SK-N-SH (cell line): ENCODE results near the gene ZAR1. TPM values are rescaled to one million over a fixed set of nuclear protein-coding genes. Genes with fewer than 3 reads are reported as not detected.

Source experiments
- CTCF ChIA-PET: fragments of 300-600, 350-600 bp; formaldehyde crosslinking; extraction: SDS; loops from one replicate; lab custom pipeline; 2021; lab: Yijun Ruan, JAX
- POLR2A ChIA-PET: fragments of 350-600 bp; sonication (Branson Sonifier 250); formaldehyde crosslinking; extraction: SDS; loops from one replicate; lab custom pipeline; 2020; ENCODE audit warnings: antibody characterized with exemption, inconsistent platforms; lab: Yijun Ruan, JAX
- DNase-seq: peaks from one replicate; pipeline ENCODE4 v3.0.0; 2012
- H2AFZ ChIP-seq: fragments of 200-600 bp; sonication (generic); 2 replicates; pipeline ENCODE4 v1.8.1; 2016; ENCODE audit warnings: antibody characterized with exemption, mild to moderate bottlenecking, low read depth
- H3F3A ChIP-seq: fragments of 200-600 bp; sonication (generic); replicated peaks from 2 replicates; pipeline ENCODE3; 2016; ENCODE audit warnings: antibody characterized with exemption, mild to moderate bottlenecking; ENCODE audit not compliant: insufficient read depth
- H3K27ac ChIP-seq, 2 experiments: fragments of 200-500 bp in 1 of 2; fragments of 200-600 bp in 1 of 2; sonication (Bioruptor generic) in 1 of 2; sonication (generic), shearing (Covaris generic) in 1 of 2; 2 replicates each; pipeline versions ENCODE4 v1.5.1 to v1.6.1; 2014 to 2016; ENCODE audit warnings: low read depth in 2 of 2, inconsistent platforms in 1 of 2, low read length in 1 of 2, mild to moderate bottlenecking in 1 of 2, mixed read lengths in 1 of 2
- H3K27me3 ChIP-seq: fragments of 200-600 bp; sonication (generic), shearing (Covaris generic); 2 replicates; pipeline ENCODE4 v1.6.1; 2016; ENCODE audit warnings: mixed run types; ENCODE audit not compliant: insufficient read depth
- H3K36me3 ChIP-seq, 2 experiments: fragments of 200-500 bp in 1 of 2; fragments of 200-600 bp in 1 of 2; sonication (Bioruptor generic) in 1 of 2; sonication (generic) in 1 of 2; replicated peaks in 1 of 2; 2 replicates each; pipeline versions ENCODE3 to v1.5.1; 2014 to 2016; ENCODE audit warnings: low read length in 1 of 2, mild to moderate bottlenecking in 1 of 2; ENCODE audit not compliant: insufficient read depth in 2 of 2, control insufficient read depth in 1 of 2
- H3K4me1 ChIP-seq, 2 experiments: fragments of 200-500 bp in 1 of 2; fragments of 200-600 bp in 1 of 2; sonication (Bioruptor generic) in 1 of 2; sonication (generic), shearing (Covaris generic) in 1 of 2; 2 replicates each; pipeline versions ENCODE4 v1.5.1 to v1.6.1; 2014 to 2016; ENCODE audit warnings: low read depth in 1 of 2, low read length in 1 of 2, mixed run types in 1 of 2; ENCODE audit not compliant: insufficient read depth in 2 of 2, control insufficient read depth in 1 of 2
- H3K4me2 ChIP-seq: fragments of 200-600 bp; sonication (generic), shearing (Covaris generic); 2 replicates; pipeline ENCODE4 v1.6.1; 2017; ENCODE audit warnings: mixed run types
- H3K4me3 ChIP-seq, 2 experiments: fragments of 200-500 bp in 1 of 2; fragments of 200-600 bp in 1 of 2; sonication (Bioruptor generic) in 1 of 2; sonication (generic), shearing (Covaris generic) in 1 of 2; 2 replicates each; pipeline versions ENCODE4 v1.5.1 to v1.8.1; 2014 to 2016; ENCODE audit warnings: low read depth in 2 of 2, inconsistent platforms in 1 of 2, low read length in 1 of 2, mild to moderate bottlenecking in 1 of 2, mixed read lengths in 1 of 2, moderate library complexity in 1 of 2
- H3K79me2 ChIP-seq: fragments of 200-600 bp; sonication (generic); 2 replicates; pipeline ENCODE4 v1.8.1; 2017; ENCODE audit warnings: mild to moderate bottlenecking; ENCODE audit not compliant: insufficient read depth
- H3K9ac ChIP-seq: fragments of 200-600 bp; sonication (generic); 2 replicates; pipeline ENCODE4 v1.6.1; 2017; ENCODE audit warnings: mixed run types
- H3K9me2 ChIP-seq: fragments of 200-600 bp; sonication (generic); 2 replicates; pipeline ENCODE4 v1.6.1; 2017; ENCODE audit warnings: mixed run types
- H3K9me3 ChIP-seq: fragments of 200-600 bp; sonication (generic); 2 replicates; pipeline ENCODE4 v1.6.1; 2017; ENCODE audit warnings: mixed run types, mild to moderate bottlenecking, moderate library complexity
- H4K20me1 ChIP-seq: fragments of 200-600 bp; sonication (generic); 2 replicates; pipeline ENCODE4 v1.6.1; 2017; ENCODE audit warnings: mild to moderate bottlenecking, mixed run types; ENCODE audit not compliant: insufficient read depth
- EP300 ChIP-seq, 2 experiments: IDR thresholded peaks; 2 replicates each; pipeline versions ENCODE4 v1.4.0 to v1.6.1; 2012; ENCODE audit warnings: borderline replicate concordance in 1 of 2, low read depth in 1 of 2, low read length in 1 of 2
- JUND ChIP-seq: IDR thresholded peaks from 2 replicates; pipeline ENCODE4 v1.4.0; 2012
- POLR2AphosphoS5 ChIP-seq: IDR thresholded peaks from 2 replicates; pipeline ENCODE4 v1.6.1; 2012; ENCODE audit warnings: low read depth, low read length
- RAD21 ChIP-seq: IDR thresholded peaks from 2 replicates; pipeline ENCODE4 v1.6.1; 2012; ENCODE audit warnings: mild to moderate bottlenecking, low read length
- RCOR1 ChIP-seq: fragments of 150-350 bp; IDR thresholded peaks from 2 replicates; pipeline ENCODE4 v1.6.1; 2017; ENCODE audit warnings: antibody characterized with exemption, low read length
- SMC3 ChIP-seq: IDR thresholded peaks from 2 replicates; pipeline ENCODE4 v1.6.1; 2012; ENCODE audit warnings: low read depth, low read length, improper control_type of control experiment
- TAF1 ChIP-seq: IDR thresholded peaks from 2 replicates; pipeline ENCODE4 v1.6.1; 2012; ENCODE audit warnings: low read depth, mild to moderate bottlenecking, low read length, moderate library complexity, borderline replicate concordance
- TEAD4 ChIP-seq: IDR thresholded peaks from 2 replicates; pipeline ENCODE4 v1.4.0; 2012; ENCODE audit warnings: mild to moderate bottlenecking, borderline replicate concordance; ENCODE audit not compliant: insufficient read depth
- WGBS: methylation state at CpG from one replicate; pipeline ENCODE4 v1.1.6; 2017; ENCODE audit warnings: low lambda C conversion rate; 5-methylcytosine and 5-hydroxymethylcytosine counted together
- polyA plus RNA-seq, 3 experiments: library from polyadenylated mRNA; depleted of rRNA; stranded (reverse); fragments of >200 nt; gene quantifications; 2 replicates each; pipeline ENCODE4 v1.2.3, GENCODE V29; 2012
- TF ChIP-seq, protein P1 (sequence below): IDR thresholded peaks from 2 replicates; pipeline ENCODE4 v1.4.0; 2012; ENCODE audit warnings: low read depth
- TF ChIP-seq, protein P2 (sequence below): fragments of 150-350 bp; IDR thresholded peaks from 2 replicates; pipeline ENCODE4 v1.6.1; 2017; ENCODE audit warnings: antibody characterized with exemption, low read length, low read depth, borderline replicate concordance

The ZAR1 gene
- polyA plus RNA-seq, 1 of the 3 experiments (the other 2 are of a cell fraction), result not detected

DNA sequence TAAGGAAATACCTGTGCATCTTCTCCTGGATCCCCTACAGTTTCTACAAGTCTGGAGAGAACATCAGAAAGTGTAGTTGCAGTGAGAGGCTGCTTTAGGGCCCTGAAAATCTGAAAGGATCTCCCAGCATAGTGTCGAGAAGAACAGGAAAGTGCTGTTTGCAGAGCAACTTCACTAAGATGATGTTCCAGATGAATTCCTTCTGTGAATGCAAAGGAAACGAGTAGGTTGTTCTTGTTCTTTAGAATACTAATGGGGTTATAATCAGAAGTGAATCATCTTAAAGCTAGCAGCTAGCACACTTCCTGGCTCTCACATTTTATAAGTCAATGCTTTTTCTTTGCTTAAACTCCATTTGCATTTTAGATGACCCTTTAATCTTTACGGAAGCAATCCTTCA is 53.7 kb downstream of the ZAR1 start:
- 100% methylated on average over 3 of the region's 3 CpGs for WGBS
- no peaks in the 10 kb centered on the region for H3K79me2 ChIP-seq
- no peaks in the 10 kb centered on the region for H4K20me1 ChIP-seq
- no peak for TF ChIP-seq TAF1
- no peak for TF ChIP-seq POLR2AphosphoS5
- TF ChIP-seq SMC3, result no peak
- TF ChIP-seq, protein P1, sequence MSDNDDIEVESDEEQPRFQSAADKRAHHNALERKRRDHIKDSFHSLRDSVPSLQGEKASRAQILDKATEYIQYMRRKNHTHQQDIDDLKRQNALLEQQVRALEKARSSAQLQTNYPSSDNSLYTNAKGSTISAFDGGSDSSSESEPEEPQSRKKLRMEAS, result no peak
- TF ChIP-seq TEAD4, result no peak
- TF ChIP-seq, protein P2, sequence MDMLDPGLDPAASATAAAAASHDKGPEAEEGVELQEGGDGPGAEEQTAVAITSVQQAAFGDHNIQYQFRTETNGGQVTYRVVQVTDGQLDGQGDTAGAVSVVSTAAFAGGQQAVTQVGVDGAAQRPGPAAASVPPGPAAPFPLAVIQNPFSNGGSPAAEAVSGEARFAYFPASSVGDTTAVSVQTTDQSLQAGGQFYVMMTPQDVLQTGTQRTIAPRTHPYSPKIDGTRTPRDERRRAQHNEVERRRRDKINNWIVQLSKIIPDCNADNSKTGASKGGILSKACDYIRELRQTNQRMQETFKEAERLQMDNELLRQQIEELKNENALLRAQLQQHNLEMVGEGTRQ, result no peak
- no peak for TF ChIP-seq RCOR1
- no peak for TF ChIP-seq EP300 (IDR thresholded peaks at IDR 0.05; ENCODE audit: borderline replicate concordance in 1 of 2, low read depth in 1 of 2, low read length in 1 of 2)
- no peak for TF ChIP-seq RAD21
- TF ChIP-seq JUND, result no peak
- no peak overlapping the region for H3K4me2 ChIP-seq
- H3K27me3 ChIP-seq, result no peaks in the 10 kb centered on the region
- no peak overlapping the region for H3K9ac ChIP-seq
- no peak overlapping the region for H3K27ac ChIP-seq
- H3K4me3 ChIP-seq, result no peak overlapping the region
- peaks cover 74 to 83% of the 10 kb centered on the region in 2 experiments for H3K36me3 ChIP-seq
- no peak overlapping the region for H2AFZ ChIP-seq
- no peaks in the 10 kb centered on the region for H3K9me2 ChIP-seq
- no peak for DNase-seq
- no peaks in the 10 kb centered on the region for H3F3A ChIP-seq
- ChIA-PET CTCF (interaction anchor here (0.8 to 1.0 kb wide), 4 partner anchors 23 to 234 kb away, joined by 3 to 4 read pairs (median 4); no protein-coding TSS in a partner anchor), POLR2A (no interaction called here)
- H3K4me1 ChIP-seq, result no peaks in the 10 kb centered on the region; a peak in 1 of 4 replicates
- no peaks in the 10 kb centered on the region for H3K9me3 ChIP-seq

Other genes with a start within 250 kb of the ZAR1 start
- 0.85 and 1.3 TPM in 2 replicates for gene TEC, start 220.4 kb upstream of the ZAR1 start, polyA plus RNA-seq (2012; rRNA removed)
- 16.2 and 17.0 TPM in 2 replicates for gene SLAIN2, start 148.7 kb upstream of the ZAR1 start, polyA plus RNA-seq (2012; rRNA removed)
- 2.5 and 2.6 TPM in 2 replicates for gene SLC10A4, start 6.9 kb upstream of the ZAR1 start, polyA plus RNA-seq (2012; rRNA removed)